GM19438 (cell line): ENCODE measurements around the gene IMMP2L.

Source experiments
- ATAC-seq: cut with Tn5 transposase; IDR thresholded peaks from one replicate; pipeline ENCODE4 v1.9.1; 2021; ENCODE audit warnings: low read depth; ENCODE audit not compliant: unreplicated experiment

Gene IMMP2L

GRCh38 chr7:111137296-111138192 is 424.7 kb downstream of the IMMP2L start:
- ATAC-seq, result peak; percentile 77

- no peak for ATAC-seq
Observed at GRCh38 chr7:111132833-111133232, 429.5 kb downstream of the IMMP2L start.

GRCh38 chr7:111129435-111129834 is 432.9 kb downstream of the IMMP2L start:
- no peak for ATAC-seq

- no peak for ATAC-seq
Observed at GRCh38 chr7:111126987-111127386, 435.3 kb downstream of the IMMP2L start.

- no peak for ATAC-seq
Observed at GRCh38 chr7:111115966-111116365, 446.3 kb downstream of the IMMP2L start.

- no peak for ATAC-seq
Observed at GRCh38 chr7:111113263-111114017, 448.9 kb downstream of the IMMP2L start.

- ATAC-seq, result no peak
Observed at GRCh38 chr7:111112439-111112838, 449.9 kb downstream of the IMMP2L start.

GRCh38 chr7:111108496-111108895 is 453.8 kb downstream of the IMMP2L start:
- no peak for ATAC-seq

GRCh38 chr7:111108000-111108399 is 454.3 kb downstream of the IMMP2L start:
- ATAC-seq, result no peak

GRCh38 chr7:111107579-111107978 is 454.7 kb downstream of the IMMP2L start:
- ATAC-seq, result no peak

GRCh38 chr7:111105269-111105668 is 457.0 kb downstream of the IMMP2L start:
- ATAC-seq, result no peak

GRCh38 chr7:111104710-111105109 is 457.6 kb downstream of the IMMP2L start:
- no peak for ATAC-seq

- ATAC-seq, result peak; percentile 62
Observed at GRCh38 chr7:111103678-111104274, 458.5 kb downstream of the IMMP2L start.

- ATAC-seq, result no peak
Observed at GRCh38 chr7:111103136-111103535, 459.2 kb downstream of the IMMP2L start.

GRCh38 chr7:111101856-111102646 is 460.2 kb downstream of the IMMP2L start:
- no peak for ATAC-seq

- ATAC-seq, result no peak
Observed at GRCh38 chr7:111098926-111099250, 463.4 kb downstream of the IMMP2L start.

- ATAC-seq, result peak; percentile 83
Observed at GRCh38 chr7:111098011-111098925, 464.0 kb downstream of the IMMP2L start.

- no peak for ATAC-seq
Observed at GRCh38 chr7:111096997-111097396, 465.3 kb downstream of the IMMP2L start.

GRCh38 chr7:111094419-111094818 is 467.9 kb downstream of the IMMP2L start:
- no peak for ATAC-seq

GRCh38 chr7:111093496-111093895 is 468.8 kb downstream of the IMMP2L start:
- ATAC-seq, result no peak
